Osteocyte (in vitro differentiated cells): ENCODE measurements around the gene TYMS. TPM values are rescaled to one million over a fixed set of nuclear protein-coding genes. Genes with fewer than 3 reads are reported as not detected.

ENCODE experiments used
- DNase-seq: peaks from one replicate; pipeline ENCODE4 v3.0.0; 2021; ENCODE audit warnings: mixed read lengths; ENCODE audit not compliant: unreplicated experiment; ENCODE audit errors: extremely low spot score
- H3K27ac Mint-ChIP-seq: one replicate; pipeline ENCODE4 v1.8.0; 2021; ENCODE audit warnings: mild to moderate bottlenecking, mixed read lengths; ENCODE audit not compliant: unreplicated experiment
- H3K27me3 Mint-ChIP-seq: one replicate; pipeline ENCODE4 v1.8.0; 2021; ENCODE audit warnings: mixed read lengths; ENCODE audit not compliant: unreplicated experiment
- H3K36me3 Mint-ChIP-seq: one replicate; pipeline ENCODE4 v1.8.0; 2021; ENCODE audit warnings: mixed read lengths; ENCODE audit not compliant: unreplicated experiment
- H3K4me1 Mint-ChIP-seq: one replicate; pipeline ENCODE4 v1.8.0; 2021; ENCODE audit warnings: mixed read lengths; ENCODE audit not compliant: unreplicated experiment
- H3K4me3 Mint-ChIP-seq: one replicate; pipeline ENCODE4 v1.8.0; 2021; ENCODE audit warnings: mild to moderate bottlenecking, moderate library complexity, mixed read lengths; ENCODE audit not compliant: unreplicated experiment
- H3K9me3 Mint-ChIP-seq: one replicate; pipeline ENCODE4 v1.8.0; 2021; ENCODE audit warnings: mixed read lengths; ENCODE audit not compliant: unreplicated experiment
- CTCF ChIP-seq: fragments of 200-600 bp; sonication (generic); IDR thresholded peaks from 2 replicates; pipeline ENCODE4 v1.5.0; 2021; ENCODE audit warnings: antibody characterized with exemption, mild to moderate bottlenecking, moderate library complexity
- total RNA-seq: library from RNA; stranded (reverse); gene quantifications from 2 replicates; pipeline ENCODE4 v1.2.1, GENCODE V29; 2021

TYMS gene
- total RNA-seq, 1 donor from 2014 or later: 35.7 TPM

- Mint-ChIP-seq H3K4me3 (no peak overlapping the region), H3K36me3 (no peaks in the 10 kb centered on the region), H3K27ac (no peak overlapping the region), H3K4me1 (peaks cover 4% of the 10 kb centered on the region), H3K9me3 (no peaks in the 10 kb centered on the region), H3K27me3 (peaks cover 3% of the 10 kb centered on the region)
- no peak for DNase-seq
- TF ChIP-seq CTCF: peak; percentile 21
These were observed 27.9 kb upstream of the TYMS start for GRCh38 chr18:629269-630150.

GRCh38 chr18:631560-631959, 25.9 kb upstream of the TYMS start:
- TF ChIP-seq CTCF: no peak
- Mint-ChIP-seq H3K36me3 (no peaks in the 10 kb centered on the region), H3K9me3 (no peaks in the 10 kb centered on the region), H3K27me3 (peaks cover 3% of the 10 kb centered on the region), H3K4me1 (peaks cover 8% of the 10 kb centered on the region), H3K27ac (no peak overlapping the region), H3K4me3 (no peak overlapping the region)
- DNase-seq: no peak

DNA sequence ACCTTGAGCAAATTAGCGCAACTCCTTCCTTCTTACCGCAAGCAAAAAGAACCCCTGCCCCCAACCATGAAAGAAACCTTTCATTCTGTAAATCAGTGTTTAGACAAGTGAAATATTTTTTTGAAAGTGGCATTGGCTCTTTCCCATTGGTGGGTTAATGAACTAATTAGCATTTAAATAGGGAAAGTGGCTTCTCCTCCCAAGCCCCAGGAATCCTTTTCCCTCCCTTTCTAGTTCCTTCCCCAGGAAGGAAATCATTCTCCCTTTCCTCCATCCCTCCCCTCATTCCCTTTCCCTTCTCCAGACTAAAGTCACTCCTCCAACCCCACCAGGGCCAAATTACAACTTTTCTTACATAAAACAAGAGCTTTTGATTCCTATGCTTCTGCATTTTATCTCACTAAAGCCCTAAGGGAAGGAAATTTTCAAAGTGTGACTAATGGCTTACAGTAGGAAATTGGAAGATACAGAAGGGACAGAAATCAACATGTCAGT, 22.9 kb upstream of the TYMS start:
- H3K27ac Mint-ChIP-seq: no peak overlapping the region
- H3K36me3 Mint-ChIP-seq: no peaks in the 10 kb centered on the region
- no peak overlapping the region for H3K4me3 Mint-ChIP-seq
- DNase-seq: no peak
- H3K4me1 Mint-ChIP-seq: peaks cover 8% of the 10 kb centered on the region
- no peaks in the 10 kb centered on the region for H3K9me3 Mint-ChIP-seq
- TF ChIP-seq CTCF: no peak
- H3K27me3 Mint-ChIP-seq: no peaks in the 10 kb centered on the region

DNA sequence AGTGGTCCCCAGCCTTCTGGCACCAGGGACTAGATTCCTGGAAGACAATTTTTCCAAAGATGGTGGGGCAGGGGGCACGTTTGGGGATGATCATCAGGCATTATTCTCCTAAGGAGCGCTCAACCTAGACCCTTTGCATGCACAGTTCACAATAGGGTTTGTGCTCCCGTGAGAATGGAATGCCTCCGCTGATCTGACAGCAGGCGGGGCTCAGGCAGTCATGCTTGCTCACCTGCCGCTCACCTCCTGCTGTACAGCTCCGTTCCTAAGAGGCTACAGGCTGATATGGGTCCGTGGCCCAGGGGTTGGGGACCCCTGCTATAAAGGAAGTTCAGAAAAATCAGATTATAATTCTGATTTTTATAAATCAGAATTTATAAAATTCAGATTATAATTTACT, 22.3 kb upstream of the TYMS start:
- Mint-ChIP-seq H3K36me3 (no peaks in the 10 kb centered on the region), H3K27ac (no peak overlapping the region), H3K4me3 (no peak overlapping the region), H3K27me3 (no peaks in the 10 kb centered on the region), H3K4me1 (peaks cover 8% of the 10 kb centered on the region), H3K9me3 (no peaks in the 10 kb centered on the region)
- no peak for TF ChIP-seq CTCF
- no peak for DNase-seq

DNA sequence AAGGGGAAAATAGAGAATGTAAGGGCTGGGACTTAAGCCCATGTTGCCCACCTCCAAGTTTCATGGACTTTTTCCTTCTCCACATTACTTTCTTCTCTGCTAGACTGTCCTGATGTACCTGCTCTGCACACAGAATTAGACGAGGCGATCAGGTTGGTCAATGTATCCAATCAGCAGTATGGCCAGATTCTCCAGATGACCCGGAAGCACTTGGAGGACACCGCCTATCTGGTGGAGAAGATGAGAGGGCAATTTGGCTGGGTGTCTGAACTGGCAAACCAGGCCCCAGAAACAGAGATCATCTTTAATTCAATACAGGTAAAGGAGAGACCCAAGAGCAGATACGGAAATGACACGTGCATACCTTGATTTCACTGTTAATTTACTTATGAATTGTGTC, 16.2 kb upstream of the TYMS start:
- no peak for TF ChIP-seq CTCF
- Mint-ChIP-seq H3K4me3 (no peak overlapping the region), H3K36me3 (no peaks in the 10 kb centered on the region), H3K27me3 (peaks cover 12% of the 10 kb centered on the region), H3K27ac (no peak overlapping the region), H3K9me3 (no peaks in the 10 kb centered on the region), H3K4me1 (no peaks in the 10 kb centered on the region)
- DNase-seq: no peak
